Neural cell (in vitro differentiated cells): Measurements from ENCODE around the gene ARMC9.

ENCODE experiments used
- CTCF ChIP-seq: fragments of 450-650 bp; IDR thresholded peaks from 2 replicates; pipeline ENCODE4 v1.5.1; 2014; ENCODE audit warnings: antibody characterized with exemption, mild to moderate bottlenecking, moderate library complexity; ENCODE audit not compliant: poor library complexity, severe bottlenecking
- EP300 ChIP-seq: fragments of 450-650 bp; conservative IDR thresholded peaks from 2 replicates; pipeline ENCODE4 v1.6.1; 2014; ENCODE audit warnings: antibody characterized with exemption, mild to moderate bottlenecking, moderate library complexity; ENCODE audit not compliant: poor library complexity, severe bottlenecking
- EZH2 ChIP-seq: fragments of 200-600, 300-800 bp; shearing (Covaris generic), sonication (generic); IDR thresholded peaks from 2 replicates; pipeline ENCODE4 v1.6.1; 2014; ENCODE audit warnings: antibody characterized with exemption, low read length, borderline replicate concordance, mild to moderate bottlenecking; ENCODE audit not compliant: insufficient read depth, poor library complexity, severe bottlenecking
- MXI1 ChIP-seq: fragments of 450-650 bp; conservative IDR thresholded peaks from 2 replicates; pipeline ENCODE4 v1.6.1; 2014; ENCODE audit warnings: antibody characterized with exemption, mild to moderate bottlenecking; ENCODE audit not compliant: poor library complexity, severe bottlenecking
- POLR2AphosphoS5 ChIP-seq: IDR thresholded peaks from 2 replicates; pipeline ENCODE4 v1.6.1; 2012
- REST ChIP-seq: IDR thresholded peaks from 2 replicates; pipeline ENCODE4 v1.6.1; 2012; ENCODE audit warnings: borderline replicate concordance
- SMC3 ChIP-seq: fragments of 450-650 bp; conservative IDR thresholded peaks from 2 replicates; pipeline ENCODE4 v1.6.1; 2014; ENCODE audit warnings: antibody characterized with exemption, mild to moderate bottlenecking, moderate library complexity; ENCODE audit not compliant: poor library complexity
- TAF1 ChIP-seq: IDR thresholded peaks from 2 replicates; pipeline ENCODE4 v1.6.1; 2012; ENCODE audit warnings: low read depth

- TF ChIP-seq CTCF, result peak; percentile 77
- no peak for TF ChIP-seq EP300
- TF ChIP-seq REST, result no peak
- TF ChIP-seq EZH2, result no peak
- TF ChIP-seq POLR2AphosphoS5, result no peak
- peak; percentile 88 for TF ChIP-seq SMC3
- no peak for TF ChIP-seq MXI1
- TF ChIP-seq TAF1, result no peak
Observed at GRCh38 chr2:231297108-231297908, 98.9 kb downstream of the ARMC9 start.
